KOPT-K1 (cell line): Measurements from ENCODE around the gene LRRC3.

Experiments used
- H3K27ac ChIP-seq: fragments of 200-600 bp; sonication (generic); 2 replicates; pipeline ENCODE4 v1.5.1; 2016; ENCODE audit warnings: antibody characterized with exemption, mild to moderate bottlenecking, low read depth, low read length; ENCODE audit not compliant: poor library complexity, severe bottlenecking
- H3K36me3 ChIP-seq: fragments of 200-600 bp; sonication (generic); 2 replicates; pipeline ENCODE4 v1.5.1; 2017; ENCODE audit warnings: antibody characterized with exemption, mild to moderate bottlenecking, low read length, moderate library complexity; ENCODE audit not compliant: insufficient read depth
- H3K9me3 ChIP-seq: fragments of 200-600 bp; sonication (generic); 2 replicates; pipeline ENCODE4 v1.5.1; 2017; ENCODE audit warnings: antibody characterized with exemption, low read length, mild to moderate bottlenecking; ENCODE audit not compliant: insufficient read depth, poor library complexity, severe bottlenecking

LRRC3 gene

DNA sequence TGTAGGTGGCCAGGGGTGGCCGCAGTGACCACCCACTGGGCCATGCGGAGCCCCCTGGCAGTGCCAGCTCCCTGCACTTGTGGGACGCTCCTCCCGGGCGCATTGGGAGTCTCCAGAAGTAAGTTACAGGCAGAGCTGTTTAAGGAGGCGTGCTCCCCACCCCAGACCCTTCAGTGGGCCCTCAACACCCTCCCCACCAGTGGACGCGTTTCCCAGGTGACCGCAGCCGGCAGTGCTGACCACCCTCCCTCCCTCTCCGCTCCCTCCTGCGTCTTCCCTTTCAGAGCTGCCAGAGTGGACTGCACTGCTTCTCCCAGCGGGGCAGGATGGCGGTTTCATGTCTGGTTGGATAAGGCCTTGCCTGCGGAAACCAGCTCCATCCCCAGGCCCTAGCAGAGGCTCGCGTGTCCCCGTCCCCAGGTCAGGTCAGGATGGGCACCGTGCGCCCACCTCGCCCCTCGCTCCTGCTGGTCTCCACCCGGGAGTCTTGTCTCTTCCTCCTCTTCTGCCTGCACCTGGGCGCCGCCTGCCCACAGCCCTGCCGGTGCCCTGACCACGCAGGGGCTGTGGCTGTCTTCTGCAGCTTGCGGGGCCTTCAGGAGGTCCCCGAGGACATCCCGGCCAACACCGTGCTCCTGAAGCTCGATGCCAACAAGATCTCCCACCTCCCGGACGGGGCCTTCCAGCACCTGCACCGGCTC, 1.1 kb downstream of the LRRC3 start:
- no peak overlapping the region for H3K27ac ChIP-seq
- peaks cover 15% of the 10 kb centered on the region for H3K9me3 ChIP-seq
- no peaks in the 10 kb centered on the region for H3K36me3 ChIP-seq

DNA sequence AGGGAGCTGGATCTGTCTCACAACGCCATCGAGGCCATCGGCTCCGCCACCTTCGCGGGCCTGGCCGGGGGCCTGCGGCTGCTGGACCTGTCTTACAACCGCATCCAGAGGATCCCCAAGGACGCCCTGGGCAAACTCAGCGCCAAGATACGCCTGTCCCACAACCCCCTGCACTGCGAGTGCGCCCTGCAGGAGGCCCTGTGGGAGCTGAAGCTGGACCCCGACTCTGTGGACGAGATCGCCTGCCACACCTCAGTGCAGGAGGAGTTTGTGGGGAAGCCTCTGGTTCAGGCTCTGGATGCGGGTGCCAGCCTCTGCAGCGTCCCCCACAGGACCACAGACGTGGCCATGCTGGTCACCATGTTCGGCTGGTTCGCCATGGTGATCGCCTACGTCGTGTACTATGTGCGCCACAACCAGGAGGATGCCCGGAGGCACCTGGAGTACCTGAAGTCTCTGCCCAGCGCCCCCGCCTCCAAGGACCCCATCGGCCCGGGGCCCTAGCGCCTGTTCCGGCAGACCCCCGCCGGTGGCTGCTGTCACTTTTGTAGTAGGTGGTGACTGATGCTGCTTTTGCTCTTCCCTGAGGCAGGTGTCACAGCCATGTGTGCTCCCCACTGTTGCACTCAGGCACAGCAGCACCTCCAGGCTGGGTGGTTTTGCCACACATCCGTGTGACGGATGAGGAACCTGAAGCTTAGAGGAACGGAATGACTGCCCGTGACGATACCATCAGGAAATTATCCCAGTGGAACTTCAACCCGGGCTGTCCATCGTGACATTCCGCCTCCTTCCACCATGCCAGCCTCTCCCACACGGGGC, 1.8 kb downstream of the LRRC3 start:
- Histone ChIP-seq H3K36me3 (no peaks in the 10 kb centered on the region), H3K9me3 (peaks cover 15% of the 10 kb centered on the region), H3K27ac (no peak overlapping the region)

DNA sequence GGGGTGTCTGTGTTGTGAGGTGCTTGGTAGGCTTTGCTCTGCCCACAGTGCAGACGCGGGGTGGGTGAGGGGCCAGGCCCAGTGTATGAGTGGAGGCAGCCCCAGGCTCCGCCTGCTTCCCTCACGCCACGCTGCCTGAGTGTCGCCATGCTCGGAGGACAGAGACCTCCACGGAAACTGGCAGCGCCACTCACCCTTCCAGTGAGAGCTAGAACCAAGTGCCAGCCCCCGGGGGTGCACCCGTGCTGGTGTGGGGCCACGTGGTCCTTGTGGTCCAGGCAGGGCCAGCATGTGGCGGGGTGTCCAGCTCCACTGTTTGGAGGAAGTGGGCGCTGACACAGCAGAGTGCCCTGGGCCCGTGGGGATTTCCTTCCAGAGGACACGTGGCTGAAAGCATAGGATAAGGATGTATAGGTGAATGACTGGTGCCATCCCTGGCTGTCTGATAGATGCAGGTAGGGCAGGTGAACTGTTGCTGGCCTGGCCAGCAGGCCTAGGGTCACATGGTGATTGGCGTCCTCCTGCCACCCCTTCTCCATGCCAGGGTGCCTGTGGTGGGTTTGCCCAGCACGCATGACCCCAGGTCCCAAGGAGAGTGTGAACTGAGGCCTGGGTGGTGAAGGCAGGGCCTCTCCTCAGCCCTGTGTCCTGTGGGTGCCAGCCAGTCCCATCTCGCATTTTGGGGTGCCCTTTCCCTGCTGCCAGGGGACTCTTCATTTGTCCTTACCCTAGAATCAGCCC, 3.8 kb downstream of the LRRC3 start:
- H3K9me3 ChIP-seq = peaks cover 9% of the 10 kb centered on the region
- H3K36me3 ChIP-seq = no peaks in the 10 kb centered on the region
- no peak overlapping the region for H3K27ac ChIP-seq

DNA sequence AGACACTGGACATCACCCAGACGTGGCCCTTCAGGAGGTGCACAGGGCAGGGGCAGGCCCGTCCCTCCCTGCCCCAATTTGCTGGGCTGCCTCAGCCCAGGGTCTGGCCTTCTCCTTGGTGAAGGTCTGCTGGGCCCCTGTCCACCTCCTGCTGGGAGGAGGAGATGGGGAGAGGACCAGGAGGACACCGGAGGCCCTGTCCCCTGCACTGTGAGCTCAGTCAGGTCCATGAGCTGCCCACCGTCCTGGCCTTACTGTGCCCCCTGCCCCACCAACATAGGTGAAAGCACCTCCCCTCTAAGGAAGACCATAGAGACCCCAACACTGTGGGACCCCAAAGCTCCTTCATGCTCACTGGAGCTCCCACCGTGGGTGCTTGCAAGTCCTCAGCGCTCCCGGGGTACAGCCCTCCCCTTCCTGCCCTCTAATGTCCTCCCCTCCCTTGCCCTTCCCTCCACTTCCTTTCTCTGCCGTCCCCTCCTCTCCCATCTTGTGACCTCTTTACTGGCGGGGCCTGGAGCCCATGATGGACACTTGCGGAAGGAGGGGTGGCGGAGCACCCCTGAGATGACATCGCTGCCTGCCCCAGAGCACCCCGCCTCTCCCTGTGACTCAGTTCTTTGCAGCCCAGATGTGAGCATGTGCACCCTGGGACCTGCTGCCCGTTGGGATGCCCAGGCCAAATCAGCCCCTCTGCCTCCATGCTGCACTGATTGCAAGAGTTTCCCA, 4.6 kb downstream of the LRRC3 start:
- H3K27ac ChIP-seq = no peak overlapping the region
- peaks cover 1% of the 10 kb centered on the region for H3K9me3 ChIP-seq
- H3K36me3 ChIP-seq = no peaks in the 10 kb centered on the region

DNA sequence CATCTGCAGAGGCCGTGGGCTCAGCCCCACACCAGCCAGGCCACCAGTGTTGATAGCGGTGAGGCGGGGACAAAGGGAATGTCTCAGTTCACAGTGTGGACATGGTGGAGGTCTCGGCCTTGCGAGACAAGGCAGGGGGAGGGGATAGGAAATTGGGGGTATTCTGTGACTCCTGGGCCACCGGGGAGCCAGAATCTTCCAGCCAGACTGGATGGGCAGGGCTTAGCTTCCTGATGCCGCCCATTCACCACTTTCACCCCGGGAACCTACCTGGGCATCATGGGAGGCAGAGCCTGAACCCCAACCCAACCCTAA, 5.1 kb downstream of the LRRC3 start:
- Histone ChIP-seq H3K27ac (no peak overlapping the region), H3K36me3 (no peaks in the 10 kb centered on the region), H3K9me3 (no peaks in the 10 kb centered on the region)

DNA sequence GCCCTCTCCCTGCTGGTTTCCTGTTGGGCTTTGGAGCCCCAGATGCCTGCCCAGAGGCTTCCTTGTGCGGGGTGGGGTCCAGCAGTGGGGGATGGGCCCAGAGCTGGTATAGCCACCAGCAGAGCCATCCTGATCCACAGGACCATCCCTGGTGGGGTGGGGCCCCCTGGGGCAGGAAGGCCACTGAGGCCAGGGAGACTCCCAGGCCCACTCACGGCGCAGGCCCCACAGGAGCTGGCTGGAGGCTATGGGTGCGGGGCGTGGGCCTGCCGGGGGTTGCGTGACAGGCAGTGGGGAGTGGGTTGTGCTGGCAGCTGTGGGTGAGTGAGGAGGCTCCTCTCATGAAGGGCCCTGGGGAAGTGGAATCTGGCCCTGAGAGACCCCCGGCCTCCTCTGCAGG, 5.7 kb downstream of the LRRC3 start:
- Histone ChIP-seq H3K36me3 (no peaks in the 10 kb centered on the region), H3K27ac (no peak overlapping the region), H3K9me3 (no peaks in the 10 kb centered on the region)

DNA sequence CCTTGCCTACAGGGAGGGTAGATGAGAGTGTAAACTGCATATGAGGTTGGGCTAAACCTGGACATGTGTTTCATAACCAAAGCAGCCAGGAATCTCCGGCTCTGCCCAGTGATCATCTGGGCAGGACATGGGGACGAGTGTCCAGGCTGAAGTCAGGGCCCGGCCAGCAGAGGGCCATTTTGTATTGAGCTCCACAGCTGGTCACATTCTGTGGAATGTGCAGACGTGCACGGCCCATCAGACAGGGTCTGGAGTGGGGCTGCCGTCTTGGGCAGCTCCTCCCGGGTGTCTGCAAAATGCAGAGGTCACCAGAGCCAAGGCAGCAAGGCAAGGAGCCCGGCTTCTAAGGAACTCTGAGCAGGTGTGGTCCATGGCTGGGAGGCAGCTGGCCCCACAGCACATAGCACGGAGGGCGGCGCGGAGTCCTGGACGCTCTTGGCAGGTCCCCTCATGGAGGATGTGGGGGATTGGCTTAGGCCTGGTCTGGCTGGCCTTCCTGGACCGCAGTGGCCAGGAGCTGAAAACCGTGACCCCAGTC, 6.2 kb downstream of the LRRC3 start:
- Histone ChIP-seq H3K36me3 (no peaks in the 10 kb centered on the region), H3K9me3 (no peaks in the 10 kb centered on the region), H3K27ac (no peak overlapping the region)

DNA sequence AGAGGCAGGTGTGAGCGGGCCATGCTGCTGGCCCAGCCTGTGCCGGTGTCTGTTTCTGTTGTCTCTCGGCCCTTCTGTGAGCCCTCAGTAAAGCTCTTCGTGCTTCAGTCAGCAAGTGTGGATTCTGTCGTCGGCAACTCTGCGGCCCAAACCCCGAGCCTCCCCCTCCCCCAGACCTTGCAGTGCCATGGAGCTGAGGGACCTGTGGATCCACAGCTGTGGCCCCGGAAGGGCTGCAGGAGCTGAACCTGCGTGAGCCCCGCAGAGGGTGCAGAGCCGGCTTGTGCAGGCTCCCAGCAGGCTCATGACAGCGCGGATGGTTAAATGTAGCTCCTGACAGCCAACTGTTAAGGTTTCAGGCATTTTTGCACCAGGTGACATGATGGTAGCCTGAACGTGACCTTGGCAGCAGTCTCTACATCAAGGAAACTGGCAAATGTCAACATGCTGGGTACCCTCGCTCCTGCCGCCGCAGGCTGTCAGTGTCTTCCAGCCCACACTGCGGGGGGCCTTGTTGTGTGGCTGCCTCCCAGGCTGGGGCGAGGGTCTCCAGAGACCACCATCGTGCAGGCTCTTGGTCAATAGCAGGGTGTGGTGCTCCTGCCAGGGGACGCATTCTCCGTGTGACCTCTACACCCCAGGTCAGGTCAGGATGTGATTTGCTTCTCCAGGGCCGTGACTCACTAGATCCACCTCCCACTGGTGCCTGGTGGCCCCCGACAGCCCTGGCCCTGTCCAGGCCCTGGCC, 7.0 kb downstream of the LRRC3 start:
- H3K9me3 ChIP-seq = no peaks in the 10 kb centered on the region
- no peaks in the 10 kb centered on the region for H3K36me3 ChIP-seq
- H3K27ac ChIP-seq = no peak overlapping the region

DNA sequence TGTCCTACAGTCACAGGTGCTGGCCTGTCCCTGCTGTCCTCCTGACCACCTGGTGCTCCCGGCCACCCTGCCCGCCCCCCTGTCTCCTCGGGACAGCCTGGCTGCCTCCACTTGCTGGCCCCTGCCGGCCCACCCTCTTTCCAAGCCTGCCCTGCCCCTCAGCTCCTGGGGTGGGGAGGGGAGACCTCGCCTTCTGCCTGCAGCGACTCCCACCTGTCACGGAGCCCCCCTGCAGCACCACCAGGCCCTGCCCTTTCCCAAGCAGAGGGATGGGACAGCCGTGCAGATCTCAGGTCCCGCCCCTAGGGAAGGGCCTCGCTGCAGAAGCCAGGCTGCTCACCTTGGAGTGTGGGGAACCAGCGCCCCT, 7.5 kb downstream of the LRRC3 start:
- H3K27ac ChIP-seq = no peak overlapping the region
- H3K9me3 ChIP-seq = no peaks in the 10 kb centered on the region
- no peaks in the 10 kb centered on the region for H3K36me3 ChIP-seq

DNA sequence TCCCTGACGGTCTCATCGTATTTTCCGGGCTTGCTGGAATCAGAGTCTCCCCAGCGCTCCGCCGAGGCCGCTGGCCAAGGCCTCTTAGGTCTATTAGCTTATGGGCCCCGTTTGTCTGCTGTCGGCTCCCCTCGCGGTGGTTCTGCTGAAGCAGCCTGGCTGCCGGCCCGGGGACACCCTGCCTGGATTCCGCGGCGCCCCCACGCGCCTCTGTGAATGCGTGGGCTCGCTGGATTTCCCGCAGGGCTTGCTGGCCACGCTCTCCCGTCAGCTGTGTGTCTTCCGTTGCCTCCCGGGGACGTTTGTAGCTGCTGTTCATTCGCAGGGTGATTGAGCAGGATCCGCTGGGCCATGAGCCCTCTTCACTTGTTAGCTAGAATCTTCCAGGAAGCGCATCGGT, 8.4 kb downstream of the LRRC3 start:
- Histone ChIP-seq H3K27ac (no peak overlapping the region), H3K36me3 (no peaks in the 10 kb centered on the region), H3K9me3 (no peaks in the 10 kb centered on the region)

DNA sequence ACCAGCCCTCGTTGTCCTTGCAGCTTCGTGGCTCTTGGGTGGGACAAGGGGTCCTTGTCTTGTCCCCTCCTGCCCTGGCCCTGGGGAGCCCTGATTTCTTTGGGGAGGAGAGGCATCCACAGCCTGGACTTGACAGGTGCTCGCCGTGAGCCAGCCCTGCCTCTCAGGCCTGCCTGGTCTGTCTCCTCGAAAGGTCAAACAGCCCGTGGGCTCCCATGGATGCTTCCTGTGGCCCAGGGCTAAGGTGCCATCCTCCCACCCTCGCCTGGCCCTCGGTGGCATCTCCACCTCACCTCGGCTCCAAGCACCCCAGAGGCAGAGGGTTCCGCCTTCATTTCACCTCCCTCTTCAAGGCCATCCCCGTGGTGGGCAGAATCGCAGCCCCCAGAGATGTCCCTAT, 9.0 kb downstream of the LRRC3 start:
- Histone ChIP-seq H3K27ac (no peak overlapping the region), H3K36me3 (no peaks in the 10 kb centered on the region), H3K9me3 (no peaks in the 10 kb centered on the region)

DNA sequence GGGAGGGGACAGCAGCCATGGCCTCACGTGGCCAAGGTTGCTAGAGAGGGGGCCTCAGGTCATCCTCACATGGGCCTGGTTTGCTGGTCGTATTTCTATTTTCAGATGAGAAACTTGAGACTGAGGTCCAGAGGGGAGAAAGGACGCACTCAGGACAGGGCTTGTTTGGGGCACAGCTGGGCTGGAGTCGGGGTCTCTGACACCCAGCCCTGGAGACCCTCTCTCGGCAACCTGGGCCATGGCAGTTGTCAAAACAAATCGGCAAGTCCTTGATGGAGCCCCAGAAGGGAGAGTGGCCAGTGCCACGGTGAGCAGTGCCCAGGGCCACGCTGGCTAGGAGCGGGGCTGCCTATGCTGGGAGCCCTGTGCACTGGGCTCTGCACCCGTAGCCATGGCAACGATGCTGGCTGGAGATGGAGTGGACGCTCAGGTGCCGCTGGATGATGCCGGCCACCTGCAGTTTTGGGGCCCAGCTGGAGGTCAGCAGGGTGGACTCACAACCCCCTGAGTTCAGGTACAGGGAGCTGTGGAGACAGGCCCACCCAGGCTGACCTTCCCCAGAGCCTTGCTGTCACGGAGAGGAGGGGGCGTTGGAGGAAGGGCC, 11.1 kb downstream of the LRRC3 start:
- H3K27ac ChIP-seq = no peak overlapping the region
- no peaks in the 10 kb centered on the region for H3K9me3 ChIP-seq
- no peaks in the 10 kb centered on the region for H3K36me3 ChIP-seq

DNA sequence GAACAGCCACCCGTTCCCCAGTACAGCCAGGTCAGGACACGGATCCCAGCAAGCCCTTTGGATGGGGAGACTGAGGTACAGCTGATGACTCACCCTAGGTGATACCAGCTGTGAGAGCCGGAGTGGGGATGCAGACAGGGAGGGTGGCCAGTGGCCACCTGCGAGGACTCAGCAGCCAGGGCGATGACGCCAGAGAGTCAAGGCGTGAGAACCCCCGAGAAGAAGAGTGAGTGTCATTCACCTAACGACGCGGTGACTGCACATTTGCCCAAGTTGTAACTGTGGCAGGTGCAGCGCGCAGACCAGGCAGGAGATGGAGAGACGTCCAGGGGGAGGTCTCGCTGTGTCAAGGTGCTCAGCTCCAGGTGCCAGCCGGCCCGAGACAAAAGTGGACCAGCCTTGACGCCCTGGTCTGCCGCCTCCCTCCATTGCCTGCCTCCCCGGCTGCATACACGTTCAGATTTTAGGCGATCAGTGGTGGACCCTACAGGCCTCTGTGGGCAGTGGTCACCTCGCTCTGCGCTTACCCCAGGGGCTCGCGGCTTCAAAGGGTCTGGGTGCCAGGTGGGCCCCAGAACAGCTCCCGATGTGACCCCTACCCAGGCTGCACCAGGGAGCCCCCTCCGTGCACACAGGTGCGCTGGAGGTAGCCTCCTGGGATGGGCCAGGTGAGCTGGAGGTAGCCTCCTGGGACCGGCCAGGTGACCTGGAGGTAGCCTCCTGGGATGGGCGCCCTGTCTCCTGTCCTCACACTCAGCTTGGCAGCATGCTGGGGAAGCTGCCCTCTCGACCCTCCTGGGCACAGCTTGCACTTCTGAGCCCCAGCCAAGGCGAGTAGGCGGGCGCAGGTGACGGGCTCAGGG, 11.9 kb downstream of the LRRC3 start:
- Histone ChIP-seq H3K9me3 (no peaks in the 10 kb centered on the region), H3K36me3 (no peaks in the 10 kb centered on the region), H3K27ac (no peak overlapping the region)
